GM21619 (cell line): Measurements from ENCODE around the gene CEP250.
"Not testable (repeated sequence)": the region's sequence is repeated elsewhere in the genome, so short reads cannot be mapped to it uniquely, and the experiment has no call there.

Experiments used
- ATAC-seq: cut with Tn5 transposase; IDR thresholded peaks from one replicate; pipeline ENCODE4 v1.9.1; 2021; ENCODE audit not compliant: unreplicated experiment

CEP250 gene

DNA sequence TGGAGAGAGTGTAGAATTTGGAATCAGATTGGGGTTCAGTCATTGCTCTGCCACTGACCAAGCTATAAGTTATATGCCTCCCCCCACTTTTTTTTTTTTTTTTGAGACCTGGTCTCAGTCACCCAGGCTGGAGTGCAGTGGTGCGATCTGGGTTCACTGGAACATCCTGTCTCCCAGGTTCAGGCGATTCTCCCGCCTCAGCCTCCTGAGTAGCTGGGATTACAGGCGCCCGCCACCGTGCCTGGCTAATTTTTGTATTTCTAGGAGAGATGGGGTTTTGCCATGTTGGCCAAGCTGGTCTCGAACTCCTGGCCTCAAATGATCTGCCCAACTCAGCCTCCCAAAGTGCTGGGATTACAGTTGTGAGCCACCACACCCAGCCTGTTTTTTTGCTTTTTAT, 1.3 kb downstream of the CEP250 start:
- not testable (repeated sequence) for ATAC-seq

DNA sequence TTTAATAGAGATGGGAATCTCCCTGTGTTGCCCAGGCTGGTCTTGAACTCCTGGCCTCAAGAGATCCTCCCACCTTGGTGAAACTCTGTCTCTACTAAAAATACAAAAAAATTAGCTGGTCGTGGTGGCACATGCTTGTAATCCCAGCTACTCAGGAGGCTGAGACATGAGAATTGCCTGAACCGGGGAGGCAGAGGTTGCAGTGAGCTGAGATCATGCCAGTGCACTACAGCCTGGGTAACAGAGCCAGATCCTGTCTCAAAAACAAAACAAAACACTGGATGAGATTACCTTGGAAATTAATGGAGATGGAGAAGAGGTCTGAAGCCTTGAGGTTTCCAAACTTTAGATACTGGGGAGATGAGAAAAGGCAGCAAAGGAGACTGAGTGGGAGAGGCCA, 2.1 kb downstream of the CEP250 start:
- ATAC-seq = not testable (repeated sequence)

DNA sequence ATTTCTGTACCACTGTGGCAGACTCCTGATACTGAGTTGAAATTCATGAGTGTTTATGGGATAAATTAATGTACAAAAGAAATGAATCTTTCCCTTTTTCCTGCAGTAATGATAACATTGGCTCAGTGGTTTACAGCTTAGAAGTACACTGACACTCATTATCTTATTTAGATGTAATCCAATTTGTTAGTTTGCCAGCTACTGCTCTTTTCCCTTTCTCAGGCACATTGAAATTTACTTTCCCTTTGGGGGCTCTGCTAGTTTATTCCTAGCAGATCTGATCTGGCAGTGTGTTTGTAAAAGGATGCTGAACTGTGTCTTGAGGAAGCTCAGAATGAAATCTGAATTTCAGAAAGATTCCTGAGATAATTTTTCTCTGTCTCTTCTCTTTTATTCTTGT, 3.0 kb downstream of the CEP250 start:
- no peak for ATAC-seq

DNA sequence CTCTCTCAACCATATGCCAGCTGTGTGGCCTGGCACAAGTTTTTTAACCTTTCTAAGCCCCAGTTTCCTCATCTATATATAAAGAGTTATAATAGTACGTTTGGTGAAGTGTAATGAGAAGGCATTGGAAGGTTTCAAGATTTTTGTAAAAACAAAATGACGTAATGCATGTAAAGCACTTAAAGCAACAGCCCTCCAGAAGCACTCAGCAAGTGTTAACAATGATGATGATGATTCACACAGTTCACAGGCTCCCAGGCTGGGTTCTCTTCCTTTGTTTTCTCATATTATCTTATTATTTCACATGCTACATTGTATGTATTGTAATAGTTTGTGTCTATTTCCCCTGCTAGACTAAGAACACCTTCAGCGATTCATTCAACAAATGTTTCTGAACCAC, 6.2 kb downstream of the CEP250 start:
- ATAC-seq = no peak

DNA sequence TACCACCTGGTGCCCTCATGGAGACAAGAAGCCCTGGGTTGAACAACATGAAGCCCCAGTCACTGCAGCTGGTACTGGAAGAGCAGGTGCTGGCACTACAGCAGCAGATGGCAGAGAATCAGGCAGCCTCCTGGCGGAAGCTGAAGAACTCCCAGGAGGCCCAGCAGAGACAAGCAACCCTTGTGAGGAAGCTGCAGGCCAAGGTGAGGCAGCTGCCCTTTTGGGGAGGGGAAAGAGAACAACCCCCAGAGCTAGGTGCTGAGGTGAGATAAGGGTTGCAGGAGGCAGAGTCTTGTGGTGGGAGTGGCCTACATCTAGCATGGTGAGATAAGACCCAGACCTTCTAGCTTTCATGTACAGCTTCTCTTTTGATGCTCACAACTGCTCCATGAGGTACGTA, 7.0 kb downstream of the CEP250 start:
- no peak for ATAC-seq

DNA sequence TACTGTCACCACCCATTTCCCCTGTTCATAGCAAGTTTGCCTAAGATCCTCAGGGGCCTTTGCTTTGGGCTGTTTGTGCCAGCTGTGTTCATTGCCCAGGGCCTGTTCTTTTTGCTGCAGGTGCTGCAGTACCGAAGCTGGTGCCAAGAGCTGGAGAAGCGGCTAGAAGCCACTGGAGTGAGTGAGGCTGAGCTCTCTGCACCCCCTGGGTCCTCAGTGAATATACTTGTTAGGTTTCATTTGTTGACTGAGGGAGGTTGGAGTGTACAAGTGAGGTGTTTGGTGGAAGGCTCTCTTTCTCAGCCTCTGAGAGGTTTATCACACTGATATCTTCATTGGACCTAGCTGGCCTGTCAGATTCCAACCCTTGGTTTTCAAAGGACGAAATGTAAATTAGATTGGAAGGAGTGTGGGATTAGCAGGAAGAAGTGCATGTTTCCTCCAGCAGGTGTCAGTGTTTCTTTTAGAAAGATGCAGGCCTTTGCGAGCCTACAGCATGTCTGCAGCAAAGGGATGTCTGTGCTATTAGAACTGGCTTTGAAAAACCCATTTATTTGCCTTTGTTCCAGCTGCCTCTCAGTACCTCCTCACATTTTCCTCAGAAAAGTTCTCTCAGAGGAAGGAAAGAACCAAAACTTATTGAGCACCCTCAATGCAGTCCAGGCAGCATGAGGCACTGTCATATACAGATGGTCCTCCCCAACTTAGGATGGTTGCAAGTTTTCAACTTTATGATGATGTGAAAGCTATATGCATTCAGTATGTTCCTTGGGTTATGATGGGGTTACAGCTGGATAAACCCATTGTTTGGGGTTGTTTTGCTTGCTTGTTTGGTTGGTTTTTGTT, 8.3 kb downstream of the CEP250 start:
- ATAC-seq = no peak

DNA sequence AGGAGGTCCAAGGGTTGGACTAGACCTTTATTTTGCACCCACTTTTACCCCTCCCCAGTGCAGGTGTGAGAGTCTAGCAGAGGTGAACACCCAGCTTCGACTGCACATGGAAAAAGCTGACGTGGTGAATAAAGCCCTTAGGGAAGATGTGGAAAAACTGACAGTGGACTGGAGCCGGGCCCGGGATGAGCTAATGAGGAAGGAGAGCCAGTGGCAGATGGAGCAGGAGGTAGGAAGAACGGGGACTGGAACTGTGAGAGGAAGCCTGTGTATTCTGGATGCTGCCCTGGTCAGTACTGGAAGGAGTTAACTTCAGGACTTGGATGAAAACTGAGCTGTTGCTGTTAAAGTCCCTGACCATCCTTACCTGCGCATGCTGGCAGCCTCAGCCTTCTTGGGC, 10.6 kb downstream of the CEP250 start:
- ATAC-seq = no peak

DNA sequence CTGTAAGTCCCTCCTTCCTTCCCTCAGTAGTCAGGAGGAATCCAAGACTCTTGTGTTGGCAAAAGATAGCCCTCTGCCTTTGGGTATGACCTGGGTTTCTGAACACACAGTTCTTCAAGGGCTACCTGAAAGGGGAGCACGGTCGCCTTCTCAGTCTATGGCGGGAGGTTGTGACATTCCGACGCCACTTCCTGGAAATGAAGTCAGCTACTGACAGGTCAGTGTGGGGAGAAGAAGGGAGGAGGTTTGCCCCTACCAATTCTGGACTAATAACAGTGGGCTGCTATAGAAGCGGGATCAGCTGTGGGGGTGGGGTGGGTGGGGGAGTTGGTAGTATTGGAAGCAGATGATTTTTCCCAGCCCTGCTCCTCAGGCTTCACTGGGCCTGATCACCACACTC, 11.5 kb downstream of the CEP250 start:
- ATAC-seq = no peak

DNA sequence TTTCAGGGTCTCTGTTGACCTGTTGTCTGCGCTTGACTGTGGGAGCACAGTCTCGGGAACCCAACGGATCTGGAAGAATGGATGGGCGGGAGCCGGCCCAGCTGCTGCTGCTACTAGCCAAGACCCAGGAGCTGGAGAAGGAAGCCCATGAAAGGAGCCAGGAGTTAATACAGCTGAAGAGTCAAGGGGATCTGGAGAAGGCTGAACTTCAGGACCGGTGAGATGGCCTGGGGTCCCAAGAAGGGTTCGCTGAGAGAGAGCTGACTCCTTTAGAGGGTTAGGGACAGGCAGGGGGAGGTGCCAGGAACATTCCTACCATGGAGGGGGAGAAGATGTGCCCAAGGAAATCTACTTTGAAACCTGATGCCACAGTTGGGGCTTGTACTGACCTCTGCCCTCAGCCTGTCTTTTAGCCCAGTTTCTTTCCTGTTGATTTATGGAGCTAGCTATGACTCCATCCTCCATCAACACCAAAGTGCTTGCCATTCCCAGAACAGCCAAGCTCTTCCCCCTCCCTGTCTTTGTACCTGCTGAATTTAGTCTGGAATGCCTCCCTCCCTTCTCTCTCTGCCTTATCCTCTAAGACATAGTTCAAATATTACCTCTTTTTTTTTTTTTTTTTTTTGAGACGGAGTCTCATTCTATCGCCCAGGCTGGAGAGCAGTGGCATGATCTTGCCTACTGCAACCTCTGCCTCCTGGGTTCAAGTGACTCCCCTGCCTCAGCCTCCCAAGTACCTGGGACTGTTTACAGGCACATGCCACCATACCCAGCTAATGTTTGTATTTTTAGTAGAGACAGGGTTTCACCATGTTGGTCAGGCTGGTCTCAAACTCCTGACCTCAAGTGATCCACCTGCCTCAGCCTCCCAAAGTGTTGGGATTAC, 12.2 kb downstream of the CEP250 start:
- ATAC-seq = no peak

DNA sequence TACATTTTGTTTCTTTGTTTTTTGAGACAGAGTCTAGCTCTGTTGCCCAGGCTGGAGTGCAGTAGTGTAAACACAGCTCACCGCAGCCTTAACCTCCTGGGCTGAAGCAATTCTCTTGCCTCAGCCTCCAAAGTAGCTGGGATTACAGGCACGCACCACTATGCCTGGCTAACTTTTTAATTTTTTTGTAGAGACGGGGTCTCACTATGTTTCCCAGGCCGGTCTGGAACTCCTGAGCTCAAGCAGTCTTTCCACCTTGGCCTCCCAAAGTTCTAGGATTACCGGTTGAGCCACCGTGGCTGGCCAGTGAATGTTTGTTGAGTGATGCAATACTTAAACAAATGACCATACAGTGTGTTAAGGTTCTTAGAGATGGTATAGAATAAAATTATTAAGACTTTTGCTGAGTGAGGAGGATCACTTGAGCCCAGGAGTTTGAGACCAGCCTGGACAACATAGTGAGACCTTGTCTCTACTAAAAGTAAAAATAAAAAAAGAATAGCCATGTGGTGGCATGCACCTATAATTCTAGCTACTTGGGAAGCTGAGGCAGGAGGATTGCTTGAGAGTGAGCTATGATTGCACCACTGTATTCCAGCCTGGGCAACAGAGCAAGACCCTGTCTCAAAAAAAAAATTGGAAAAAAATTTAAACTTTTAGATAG, 13.4 kb downstream of the CEP250 start:
- no peak for ATAC-seq

DNA sequence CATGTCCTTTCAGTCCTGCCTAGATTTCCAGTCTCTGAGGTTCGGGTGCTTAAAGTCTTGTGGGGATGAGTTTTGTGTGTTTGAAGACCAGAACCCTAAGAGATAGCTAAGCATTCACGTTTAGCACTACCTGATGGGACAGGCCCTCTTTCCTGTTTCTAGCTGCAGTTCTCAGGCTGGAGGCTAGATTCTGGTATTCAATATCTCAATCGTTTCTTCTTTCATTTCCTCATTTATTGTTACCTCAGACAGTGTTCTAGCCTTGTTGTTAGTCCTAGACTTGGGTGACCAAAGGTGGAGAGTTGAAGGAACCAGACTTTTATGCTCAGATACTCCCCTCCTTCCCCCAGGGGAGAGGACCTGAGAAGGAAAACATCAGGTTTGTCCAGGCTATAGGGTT, 16.8 kb downstream of the CEP250 start:
- ATAC-seq = no peak

DNA sequence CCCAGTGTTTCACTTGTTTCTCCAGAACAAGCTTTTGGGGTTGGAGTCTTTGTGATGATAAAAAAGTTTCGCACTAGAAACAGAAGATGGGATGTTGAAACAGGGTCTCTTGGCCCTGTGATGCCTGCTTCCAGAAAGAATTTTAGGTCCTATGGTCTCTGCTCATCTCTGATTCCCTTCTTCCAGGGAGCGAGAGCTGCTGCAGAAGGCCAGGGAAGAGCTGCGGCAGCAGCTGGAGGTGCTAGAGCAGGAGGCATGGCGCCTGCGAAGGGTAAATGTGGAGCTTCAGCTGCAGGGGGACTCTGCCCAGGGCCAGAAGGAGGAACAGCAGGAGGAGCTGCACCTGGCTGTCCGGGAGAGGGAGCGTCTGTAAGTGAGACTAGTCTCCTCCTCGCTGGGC, 18.3 kb downstream of the CEP250 start:
- no peak for ATAC-seq

DNA sequence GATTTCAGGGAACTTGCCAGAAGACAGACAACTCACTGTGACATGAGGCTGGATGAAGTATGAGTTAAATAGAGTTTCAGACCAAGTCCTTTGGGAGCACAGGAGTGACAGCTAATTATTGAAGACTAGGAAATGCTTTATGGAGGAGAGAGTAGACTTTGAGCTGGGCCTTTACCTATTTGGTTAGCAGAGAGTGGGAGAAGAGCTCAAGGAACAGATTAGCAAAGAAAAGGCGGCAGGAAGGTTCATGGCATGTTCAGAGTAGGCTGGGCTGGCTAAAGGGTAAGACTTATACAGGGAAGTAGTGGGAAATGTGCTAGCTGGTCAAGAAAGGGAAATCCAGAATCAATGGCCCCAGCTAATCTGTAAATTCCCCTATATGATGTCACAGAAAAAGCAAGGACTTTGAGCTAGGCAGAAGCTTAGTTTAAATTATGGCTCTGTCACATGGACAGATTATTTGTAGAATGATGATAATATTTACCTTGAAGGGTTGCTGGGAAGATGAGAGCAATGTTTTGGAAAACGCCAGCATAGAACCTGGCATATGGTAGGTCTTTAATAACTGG, 19.0 kb downstream of the CEP250 start:
- ATAC-seq = no peak

DNA sequence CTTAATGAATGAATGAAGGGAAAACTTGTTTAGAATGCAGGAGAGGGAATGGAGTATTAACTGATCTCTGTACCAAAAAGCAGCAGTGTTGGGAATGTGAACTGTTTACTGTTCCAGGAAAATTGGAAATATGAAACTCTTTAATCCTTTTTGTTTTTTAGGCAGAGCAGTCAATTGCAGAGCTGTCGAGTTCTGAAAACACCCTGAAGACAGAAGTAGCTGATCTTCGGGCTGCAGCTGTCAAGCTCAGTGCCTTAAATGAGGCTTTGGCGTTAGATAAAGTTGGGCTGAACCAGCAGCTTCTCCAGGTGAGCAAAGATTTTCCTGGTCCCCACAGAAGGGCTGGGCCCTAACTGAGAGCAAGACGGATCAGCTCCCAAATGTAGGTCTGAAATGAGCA, 20.9 kb downstream of the CEP250 start:
- ATAC-seq = no peak

DNA sequence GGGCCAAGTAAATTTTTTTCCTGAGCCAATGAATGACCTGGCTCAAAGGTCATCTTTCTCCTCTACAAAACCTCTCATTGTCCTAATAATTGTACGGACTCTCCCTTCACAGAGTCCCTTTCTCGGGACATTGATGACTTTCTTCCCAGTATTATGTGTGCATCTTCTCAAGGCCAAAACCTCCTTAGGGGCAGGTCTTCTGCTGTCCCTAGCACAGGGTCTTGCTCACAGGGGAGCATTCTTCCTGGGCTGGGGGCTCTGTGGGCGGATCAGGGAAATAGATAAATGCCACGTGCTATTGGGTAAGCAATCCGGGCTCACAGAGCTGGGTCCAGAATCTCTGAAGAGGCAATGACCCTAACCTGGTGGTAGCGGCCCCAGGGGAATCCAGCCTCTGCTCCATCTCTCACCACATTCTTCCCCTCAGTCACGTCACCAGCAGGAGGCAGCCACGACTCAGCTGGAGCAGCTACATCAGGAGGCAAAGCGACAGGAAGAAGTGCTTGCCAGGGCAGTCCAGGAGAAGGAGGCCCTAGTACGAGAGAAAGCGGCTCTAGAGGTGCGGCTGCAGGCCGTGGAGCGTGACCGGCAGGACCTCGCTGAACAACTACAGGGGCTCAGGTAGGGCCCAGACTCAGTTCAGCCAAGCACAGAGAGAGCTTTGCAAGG, 23.5 kb downstream of the CEP250 start:
- ATAC-seq = no peak

DNA sequence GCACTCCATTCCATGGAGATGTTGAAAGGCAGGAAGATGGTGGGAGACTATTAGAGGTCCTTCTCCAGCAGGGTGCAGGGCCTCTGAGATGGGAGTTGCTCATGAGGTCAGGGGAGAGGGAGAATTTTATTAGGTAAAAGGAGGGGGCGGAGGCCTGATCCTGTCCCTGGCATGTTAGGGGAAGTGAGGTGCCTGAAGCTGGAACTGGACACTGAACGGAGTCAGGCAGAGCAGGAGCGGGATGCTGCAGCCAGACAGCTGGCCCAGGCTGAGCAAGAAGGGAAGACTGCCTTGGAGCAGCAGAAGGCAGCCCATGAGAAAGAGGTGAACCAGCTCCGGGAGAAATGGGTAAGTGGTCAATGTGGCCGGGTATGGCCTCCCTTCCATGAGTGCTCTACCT, 24.4 kb downstream of the CEP250 start:
- no peak for ATAC-seq

DNA sequence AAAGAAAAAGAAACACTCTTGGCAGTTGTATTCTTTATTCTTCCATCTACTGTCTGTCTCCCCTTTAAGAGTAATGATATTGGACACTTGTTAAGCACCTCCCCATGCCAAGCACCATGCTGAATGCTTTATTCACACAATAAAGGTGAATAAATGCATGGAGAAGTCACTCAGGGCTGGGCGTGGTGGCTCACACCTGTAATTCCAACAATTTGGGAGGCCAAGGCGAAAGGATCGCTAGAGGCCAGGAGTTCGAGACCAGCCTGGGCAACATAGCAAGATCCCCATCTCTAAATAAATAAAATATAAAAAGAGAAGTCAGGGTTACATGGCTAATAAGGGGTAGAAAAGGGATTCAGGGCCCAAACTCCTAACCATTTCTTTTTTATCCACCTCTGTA, 32.1 kb downstream of the CEP250 start:
- no peak for ATAC-seq

DNA sequence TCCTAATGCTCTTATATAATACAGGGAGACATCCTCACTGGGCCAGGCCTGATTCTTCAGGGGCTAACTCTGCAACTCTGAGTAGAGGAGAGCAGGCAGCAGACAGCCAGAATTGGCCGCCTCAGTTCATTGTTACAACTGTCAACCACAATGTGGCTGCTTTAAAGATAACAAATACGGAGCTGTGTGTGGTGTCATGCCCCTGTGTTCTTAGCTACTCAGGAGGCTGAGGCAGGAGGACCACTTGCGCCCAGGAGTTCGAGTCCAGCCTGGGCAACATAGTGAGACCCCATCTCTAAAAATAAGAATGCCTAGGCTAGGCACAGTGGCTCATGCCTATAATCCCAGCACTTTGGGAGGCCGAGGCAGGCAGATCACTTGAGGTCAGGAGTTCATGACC, 34.3 kb downstream of the CEP250 start:
- no peak for ATAC-seq

DNA sequence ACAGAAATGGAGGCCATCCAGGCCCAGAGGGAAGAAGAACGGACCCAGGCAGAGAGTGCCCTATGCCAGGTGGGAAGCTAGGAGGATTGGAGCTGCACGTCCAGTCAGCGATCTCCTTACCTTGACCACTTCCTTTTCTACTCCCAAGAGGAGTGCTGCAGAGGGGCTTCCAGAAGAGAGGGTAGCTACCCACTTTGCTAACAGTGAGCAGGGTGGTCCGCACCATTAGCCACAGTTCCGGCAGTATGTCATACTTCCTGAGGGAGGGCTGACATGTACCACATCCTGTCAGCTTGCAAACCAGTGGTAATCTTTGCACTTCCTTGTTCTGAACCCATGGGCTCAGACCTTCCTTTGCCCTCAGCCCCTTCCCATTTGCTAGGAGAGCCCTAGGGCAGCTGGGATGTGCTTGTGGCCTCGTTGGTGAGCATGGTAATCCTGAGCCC, 35.4 kb downstream of the CEP250 start:
- ATAC-seq = peak; percentile 95

DNA sequence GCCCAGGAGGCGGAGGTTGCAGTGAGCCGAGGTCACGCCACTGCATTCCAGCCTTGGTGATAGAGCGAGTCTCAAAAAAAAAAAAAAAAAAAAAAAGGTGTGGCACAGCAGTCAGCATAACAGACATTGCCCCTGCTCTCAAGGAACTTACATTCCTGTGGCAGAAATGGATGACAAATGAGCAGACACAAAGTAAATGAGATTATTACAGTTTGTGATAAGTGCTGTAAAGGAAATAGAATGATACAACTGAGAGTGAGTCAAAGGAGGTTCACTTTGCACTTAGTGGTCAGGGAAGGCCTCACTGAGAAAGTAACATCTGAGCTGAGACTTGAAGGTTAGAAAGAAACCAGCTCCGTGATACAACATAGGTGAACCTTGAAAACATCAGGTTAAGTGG, 36.4 kb downstream of the CEP250 start:
- ATAC-seq = no peak

DNA sequence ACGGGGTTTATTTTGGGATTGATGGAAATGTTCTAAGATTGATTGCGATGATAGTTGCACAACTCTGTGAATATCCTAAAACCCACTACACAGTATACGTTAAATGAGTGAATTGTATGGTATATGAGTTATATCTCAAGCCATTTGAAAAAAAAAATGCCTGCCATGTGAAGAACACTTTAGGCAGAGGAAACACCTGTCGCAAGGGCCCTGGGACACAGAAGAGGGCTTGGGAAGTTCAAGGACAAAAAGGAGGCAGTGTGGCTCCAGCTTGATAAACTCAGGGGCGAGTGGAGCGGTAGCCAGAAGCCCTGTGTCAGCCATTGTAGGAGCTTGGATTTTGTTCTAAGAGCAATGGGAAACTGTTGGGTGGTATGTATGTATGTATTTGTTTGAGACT, 37.0 kb downstream of the CEP250 start:
- ATAC-seq = no peak
